ENCODE results near the gene KCNMA1. TPM values are rescaled to one million over a fixed set of nuclear protein-coding genes. Genes with fewer than 3 reads are reported as not detected.
A peak's percentile ranks its signal among the peaks of the same experiment; 100 is the strongest.

KCNMA1 gene
- polyA plus RNA-seq, 1 of the 3 experiments (the other 2 are of a cell fraction) = 107 TPM

DNA sequence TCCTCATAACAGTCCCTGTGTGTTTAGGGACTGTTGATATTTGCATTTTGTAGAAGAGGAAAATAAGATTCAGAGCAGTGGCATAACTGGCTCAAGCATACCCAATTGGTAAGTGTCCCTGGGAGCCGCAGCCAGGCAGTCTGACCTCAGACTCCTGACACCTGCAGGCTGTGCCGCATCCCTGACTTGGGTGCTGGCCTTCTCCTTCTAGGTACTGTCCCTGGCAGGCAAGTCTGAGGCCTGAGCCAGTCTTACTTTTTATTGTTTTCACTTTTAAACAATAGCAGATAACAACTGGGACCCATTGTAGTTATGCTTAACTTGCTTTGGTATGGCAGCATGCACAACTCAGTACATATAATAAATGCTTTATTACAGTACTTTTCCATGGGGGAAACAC is 717.0 kb downstream of the KCNMA1 start:
- Histone ChIP-seq H3K79me2 (ENCODE audit: insufficient read depth) (no peaks in the 10 kb centered on the region), H3K9me2 (no peaks in the 10 kb centered on the region), H2AFZ (ENCODE audit: low read depth) (no peak overlapping the region), H3K27me3 (ENCODE audit: insufficient read depth) (no peaks in the 10 kb centered on the region), H3K4me3 (ENCODE audit: low read depth in 2 of 2, low read length in 1 of 2) (no peak overlapping the region), H3F3A (replicated peaks; ENCODE audit: insufficient read depth) (no peaks in the 10 kb centered on the region), H3K36me3 (replicated peaks in 1 of 2; ENCODE audit: control insufficient read depth in 1 of 2, insufficient read depth in 2 of 2, low read length in 1 of 2) (peaks cover 0 to 2% of the 10 kb centered on the region in 2 experiments), H3K9me3 (no peaks in the 10 kb centered on the region), H3K9ac (no peak overlapping the region), H3K4me2 (no peak overlapping the region), H3K4me1 (ENCODE audit: control insufficient read depth in 1 of 2, insufficient read depth in 2 of 2, low read depth in 1 of 2, low read length in 1 of 2) (peaks cover 0 to 9% of the 10 kb centered on the region in 2 experiments; a peak in 2 of 4 replicates), H4K20me1 (ENCODE audit: insufficient read depth) (no peaks in the 10 kb centered on the region), H3K27ac (ENCODE audit: low read depth in 2 of 2, low read length in 1 of 2) (peak overlapping the region in 1 of 2 experiments; percentile 39; a peak in 2 of 4 replicates)
- TF ChIP-seq, protein P1, sequence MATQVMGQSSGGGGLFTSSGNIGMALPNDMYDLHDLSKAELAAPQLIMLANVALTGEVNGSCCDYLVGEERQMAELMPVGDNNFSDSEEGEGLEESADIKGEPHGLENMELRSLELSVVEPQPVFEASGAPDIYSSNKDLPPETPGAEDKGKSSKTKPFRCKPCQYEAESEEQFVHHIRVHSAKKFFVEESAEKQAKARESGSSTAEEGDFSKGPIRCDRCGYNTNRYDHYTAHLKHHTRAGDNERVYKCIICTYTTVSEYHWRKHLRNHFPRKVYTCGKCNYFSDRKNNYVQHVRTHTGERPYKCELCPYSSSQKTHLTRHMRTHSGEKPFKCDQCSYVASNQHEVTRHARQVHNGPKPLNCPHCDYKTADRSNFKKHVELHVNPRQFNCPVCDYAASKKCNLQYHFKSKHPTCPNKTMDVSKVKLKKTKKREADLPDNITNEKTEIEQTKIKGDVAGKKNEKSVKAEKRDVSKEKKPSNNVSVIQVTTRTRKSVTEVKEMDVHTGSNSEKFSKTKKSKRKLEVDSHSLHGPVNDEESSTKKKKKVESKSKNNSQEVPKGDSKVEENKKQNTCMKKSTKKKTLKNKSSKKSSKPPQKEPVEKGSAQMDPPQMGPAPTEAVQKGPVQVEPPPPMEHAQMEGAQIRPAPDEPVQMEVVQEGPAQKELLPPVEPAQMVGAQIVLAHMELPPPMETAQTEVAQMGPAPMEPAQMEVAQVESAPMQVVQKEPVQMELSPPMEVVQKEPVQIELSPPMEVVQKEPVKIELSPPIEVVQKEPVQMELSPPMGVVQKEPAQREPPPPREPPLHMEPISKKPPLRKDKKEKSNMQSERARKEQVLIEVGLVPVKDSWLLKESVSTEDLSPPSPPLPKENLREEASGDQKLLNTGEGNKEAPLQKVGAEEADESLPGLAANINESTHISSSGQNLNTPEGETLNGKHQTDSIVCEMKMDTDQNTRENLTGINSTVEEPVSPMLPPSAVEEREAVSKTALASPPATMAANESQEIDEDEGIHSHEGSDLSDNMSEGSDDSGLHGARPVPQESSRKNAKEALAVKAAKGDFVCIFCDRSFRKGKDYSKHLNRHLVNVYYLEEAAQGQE (IDR thresholded peaks at IDR 0.05; ENCODE audit: low read depth, low read length) = no peak
- TF ChIP-seq RAD21 (IDR thresholded peaks at IDR 0.05; ENCODE audit: low read length) (no peak), RFX5 (IDR thresholded peaks at IDR 0.05; ENCODE audit: low read length) (no peak), MXI1 (IDR thresholded peaks at IDR 0.05; ENCODE audit: low read depth, low read length) (no peak), NRF1 (IDR thresholded peaks at IDR 0.05; ENCODE audit: low read depth, low read length) (no peak), SMC3 (IDR thresholded peaks at IDR 0.05; ENCODE audit: low read depth, low read length) (no peak), TCF12 (IDR thresholded peaks at IDR 0.05) (no peak), RCOR1 (IDR thresholded peaks at IDR 0.05; ENCODE audit: low read length) (no peak), ELF1 (IDR thresholded peaks at IDR 0.05) (no peak)
- TF ChIP-seq, protein P2, sequence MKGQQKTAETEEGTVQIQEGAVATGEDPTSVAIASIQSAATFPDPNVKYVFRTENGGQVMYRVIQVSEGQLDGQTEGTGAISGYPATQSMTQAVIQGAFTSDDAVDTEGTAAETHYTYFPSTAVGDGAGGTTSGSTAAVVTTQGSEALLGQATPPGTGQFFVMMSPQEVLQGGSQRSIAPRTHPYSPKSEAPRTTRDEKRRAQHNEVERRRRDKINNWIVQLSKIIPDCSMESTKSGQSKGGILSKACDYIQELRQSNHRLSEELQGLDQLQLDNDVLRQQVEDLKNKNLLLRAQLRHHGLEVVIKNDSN (IDR thresholded peaks at IDR 0.05; ENCODE audit: borderline replicate concordance, low read depth) = no peak
- TF ChIP-seq, protein P3, sequence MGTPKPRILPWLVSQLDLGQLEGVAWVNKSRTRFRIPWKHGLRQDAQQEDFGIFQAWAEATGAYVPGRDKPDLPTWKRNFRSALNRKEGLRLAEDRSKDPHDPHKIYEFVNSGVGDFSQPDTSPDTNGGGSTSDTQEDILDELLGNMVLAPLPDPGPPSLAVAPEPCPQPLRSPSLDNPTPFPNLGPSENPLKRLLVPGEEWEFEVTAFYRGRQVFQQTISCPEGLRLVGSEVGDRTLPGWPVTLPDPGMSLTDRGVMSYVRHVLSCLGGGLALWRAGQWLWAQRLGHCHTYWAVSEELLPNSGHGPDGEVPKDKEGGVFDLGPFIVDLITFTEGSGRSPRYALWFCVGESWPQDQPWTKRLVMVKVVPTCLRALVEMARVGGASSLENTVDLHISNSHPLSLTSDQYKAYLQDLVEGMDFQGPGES (IDR thresholded peaks at IDR 0.05; ENCODE audit: low read depth, low read length) = no peak
- TF ChIP-seq, protein P4, sequence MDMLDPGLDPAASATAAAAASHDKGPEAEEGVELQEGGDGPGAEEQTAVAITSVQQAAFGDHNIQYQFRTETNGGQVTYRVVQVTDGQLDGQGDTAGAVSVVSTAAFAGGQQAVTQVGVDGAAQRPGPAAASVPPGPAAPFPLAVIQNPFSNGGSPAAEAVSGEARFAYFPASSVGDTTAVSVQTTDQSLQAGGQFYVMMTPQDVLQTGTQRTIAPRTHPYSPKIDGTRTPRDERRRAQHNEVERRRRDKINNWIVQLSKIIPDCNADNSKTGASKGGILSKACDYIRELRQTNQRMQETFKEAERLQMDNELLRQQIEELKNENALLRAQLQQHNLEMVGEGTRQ (IDR thresholded peaks at IDR 0.05; ENCODE audit: borderline replicate concordance, low read depth, low read length) = no peak
- WGBS (ENCODE audit: low lambda C conversion rate) = 97% methylated on average over 2 of the region's 2 CpGs
- CTCF ChIA-PET = no interaction called here
- POLR2A ChIA-PET = no interaction called here
- no peak for DNase-seq

Measured in SK-N-SH (cell line).